ENCODE data around the gene PCDHA9. TPM values are rescaled to one million over a fixed set of nuclear protein-coding genes. Genes with fewer than 3 reads are reported as not detected.
"Not testable (repeated sequence)": the region's sequence is repeated elsewhere in the genome, so short reads cannot be mapped to it uniquely, and the experiment has no call there.

PCDHA9 gene
- polyA plus RNA-seq, 2 of the 4 experiments (the other 2 are of a cell fraction): 0.03 TPM; not detected in 1

- peak within 1 kb of the TSS; percentile 66 to 80 for H3K27ac ChIP-seq
- ChIA-PET CTCF (interaction anchor here (0.7 to 6.5 kb wide), 25 partner anchors 9 to 358 kb away, joined by 3 to 74 read pairs (median 5); partner anchors contain the start of genes PCDHA1, PCDHA11, PCDHA12 and PCDHA5), POLR2A (no interaction called here)
- FAIRE-seq (peak; percentile 74), ATAC-seq (peak; percentile 97 to 98), DNase-seq (ENCODE audit: low read depth in 1 of 2, low spot score in 1 of 2) (peak; percentile 24 to 74)
- 35% methylated on average over 38 of the region's 47 CpGs for WGBS (ENCODE audit: missing lambda C conversion rate)
- peak within 1 kb of the TSS; percentile 60 for H3K4me2 ChIP-seq
- H3K4me1 ChIP-seq: no peaks in the 10 kb centered on the region
- peaks cover 3% of the 10 kb centered on the region; the same call in 1 of the 3 replicates for H3K9me3 ChIP-seq
- TF ChIP-seq MAZ (IDR thresholded peaks at IDR 0.05; ENCODE audit: borderline replicate concordance, low read depth, low read length) (no peak), CTCF (IDR thresholded peaks at IDR 0.05) (peak; percentile 66), PHF8 (IDR thresholded peaks at IDR 0.05; ENCODE audit: borderline replicate concordance, low read depth) (peak; percentile 31; the same call in 1 of the 2 replicates), BHLHE40 (IDR thresholded peaks at IDR 0.05; ENCODE audit: low read depth, low read length) (no peak), RAD21 (conservative IDR thresholded peaks at IDR 0.05 in 1 of 2, IDR thresholded peaks at IDR 0.05 in 1 of 2) (peak; percentile 67 to 70), TP53 (CRISPR knock-in tag; IDR thresholded peaks at IDR 0.05) (no peak), MAFK (IDR thresholded peaks at IDR 0.05; ENCODE audit: partially characterized antibody) (no peak)
- H3K4me3 ChIP-seq: peak within 1 kb of the TSS; percentile 60
Measured at GRCh38 chr5:140806834-140807775, 41.1 kb upstream of the PCDHA9 start, which contains the start of gene PCDHA4. TSS of gene PCDHA4 (plus strand) at chr5:140807068.

DNA sequence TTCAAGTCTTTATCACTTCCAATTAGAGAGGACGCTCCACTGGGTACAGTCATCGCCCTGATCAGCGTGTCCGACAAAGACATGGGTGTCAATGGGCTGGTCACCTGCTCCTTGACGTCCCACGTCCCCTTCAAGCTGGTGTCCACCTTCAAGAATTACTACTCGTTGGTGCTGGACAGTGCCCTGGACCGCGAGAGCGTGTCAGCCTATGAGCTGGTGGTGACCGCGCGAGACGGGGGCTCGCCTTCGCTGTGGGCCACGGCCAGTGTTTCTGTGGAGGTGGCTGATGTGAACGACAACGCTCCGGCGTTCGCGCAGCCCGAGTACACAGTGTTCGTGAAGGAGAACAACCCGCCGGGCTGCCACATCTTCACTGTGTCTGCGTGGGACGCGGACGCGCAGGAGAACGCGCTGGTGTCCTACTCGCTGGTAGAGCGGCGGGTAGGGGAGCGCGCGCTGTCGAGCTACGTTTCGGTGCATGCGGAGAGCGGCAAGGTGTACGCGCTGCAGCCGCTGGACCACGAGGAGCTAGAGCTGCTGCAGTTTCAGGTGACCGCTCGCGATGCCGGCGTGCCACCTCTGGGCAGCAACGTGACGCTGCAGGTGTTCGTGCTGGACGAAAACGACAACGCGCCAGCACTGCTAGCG lies 39.8 kb upstream of the PCDHA9 start:
- H3K9me3 ChIP-seq; ATAC-seq; H3K27ac ChIP-seq; FAIRE-seq; H3K4me1 ChIP-seq; POLR2A ChIA-PET; H3K4me3 ChIP-seq; DNase-seq (ENCODE audit: low read depth in 1 of 2, low spot score in 1 of 2); H3K4me2 ChIP-seq: not testable (repeated sequence)
- CTCF ChIA-PET: interaction anchor here (0.7 to 6.5 kb wide), 20 partner anchors 8 to 357 kb away, joined by 3 to 74 read pairs (median 6); partner anchors contain the start of genes PCDHA1, PCDHA12, PCDHA5 and PCDHAC1
- WGBS (ENCODE audit: missing lambda C conversion rate): 86% methylated on average over 51 of the region's 62 CpGs

DNA sequence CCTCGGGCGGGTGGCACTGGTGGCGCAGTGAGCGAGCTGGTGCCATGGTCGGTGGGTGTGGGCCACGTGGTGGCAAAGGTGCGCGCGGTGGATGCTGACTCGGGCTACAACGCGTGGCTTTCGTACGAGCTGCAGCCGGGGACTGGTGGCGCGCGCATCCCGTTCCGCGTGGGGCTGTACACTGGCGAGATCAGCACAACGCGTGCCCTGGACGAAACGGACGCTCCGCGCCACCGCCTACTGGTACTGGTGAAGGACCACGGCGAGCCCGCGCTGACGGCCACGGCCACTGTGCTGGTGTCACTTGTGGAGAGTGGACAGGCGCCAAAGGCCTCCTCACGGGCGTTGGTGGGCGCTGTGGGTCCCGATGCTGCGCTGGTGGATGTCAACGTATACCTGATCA lies 39.3 kb upstream of the PCDHA9 start:
- 91% methylated on average over 32 of the region's 43 CpGs for WGBS (ENCODE audit: missing lambda C conversion rate)
- no peak for FAIRE-seq
- no peak for TF ChIP-seq HOXB13 (CRISPR knock-in tag; IDR thresholded peaks at IDR 0.05; ENCODE audit: low read depth)
- no peak for TF ChIP-seq EHMT2 (IDR thresholded peaks at IDR 0.05; ENCODE audit: low read depth)
- TF ChIP-seq CTCF (IDR thresholded peaks at IDR 0.05): no peak
- TF ChIP-seq ZC3H11A (IDR thresholded peaks at IDR 0.05): no peak
- no peak for TF ChIP-seq FOSB (CRISPR knock-in tag; IDR thresholded peaks at IDR 0.05)
- no peak for TF ChIP-seq USF2 (IDR thresholded peaks at IDR 0.05)
- TF ChIP-seq TFCP2L1 (CRISPR knock-in tag; IDR thresholded peaks at IDR 0.05): no peak
- no peak overlapping the region for H3K4me3 ChIP-seq
- ATAC-seq: no peak
- POLR2A ChIA-PET: no interaction called here
- H3K9me3 ChIP-seq: no peaks in the 10 kb centered on the region
- no peaks in the 10 kb centered on the region for H3K4me1 ChIP-seq
- no peak for DNase-seq (ENCODE audit: low read depth in 1 of 2, low spot score in 1 of 2)
- CTCF ChIA-PET: interaction anchor here (1.2 to 6.5 kb wide), 7 partner anchors 8 to 232 kb away, joined by 3 to 74 read pairs (median 14); partner anchors contain the start of genes PCDHA5 and PCDHAC1
- no peak overlapping the region for H3K27ac ChIP-seq
- no peak overlapping the region for H3K4me2 ChIP-seq
